T-helper 17 cell (primary cell): ENCODE results near the gene TMEM191C. TPM values are rescaled to one million over a fixed set of nuclear protein-coding genes. Genes with fewer than 3 reads are reported as not detected.
A peak's percentile ranks its signal among the peaks of the same experiment; 100 is the strongest.
"Not testable (repeated sequence)": the region's sequence is repeated elsewhere in the genome, so short reads cannot be mapped to it uniquely, and the experiment has no call there.

Source experiments
- ATAC-seq: fragments of 150-1000 bp; cut with Tn5 transposase; 2 replicates; pipeline ENCODE4 v1.10.0; 2021; ENCODE audit warnings: mild to moderate bottlenecking, moderate library complexity
- DNase-seq, 3 donors: peaks; one replicate each; pipeline versions ENCODE4 v3.0.0 to v3.0.0-alpha.2; 2020 to 2021
- H3K9me3 ChIP-seq: one replicate; pipeline ENCODE4 v1.7.0; 2013; ENCODE audit warnings: low read length, mild to moderate bottlenecking; ENCODE audit not compliant: control insufficient read depth, poor library complexity, severe bottlenecking
- H3K27ac Mint-ChIP-seq: one replicate; pipeline ENCODE4 v1.8.0; 2022; ENCODE audit warnings: mild to moderate bottlenecking, moderate library complexity, mixed read lengths
- H3K27me3 Mint-ChIP-seq: one replicate; pipeline ENCODE4 v1.8.0; 2022; ENCODE audit warnings: mixed read lengths
- H3K36me3 Mint-ChIP-seq: one replicate; pipeline ENCODE4 v1.8.0; 2022; ENCODE audit warnings: low read depth, mixed read lengths
- H3K4me1 Mint-ChIP-seq: one replicate; pipeline ENCODE4 v1.8.0; 2022; ENCODE audit warnings: mild to moderate bottlenecking, mixed read lengths
- H3K4me3 Mint-ChIP-seq: one replicate; pipeline ENCODE4 v1.8.0; 2022; ENCODE audit warnings: mild to moderate bottlenecking, moderate library complexity, mixed read lengths
- total RNA-seq, 4 donors: library from RNA in 2 of 4; stranded (reverse) in 2 of 4; gene quantifications; one replicate each; pipeline ENCODE4 v1.2.3 and lab custom pipeline; 2022 to 2026

Gene TMEM191C
- total RNA-seq, 2 donors from 2014 or later: 2.0 to 3.4 TPM

DNA sequence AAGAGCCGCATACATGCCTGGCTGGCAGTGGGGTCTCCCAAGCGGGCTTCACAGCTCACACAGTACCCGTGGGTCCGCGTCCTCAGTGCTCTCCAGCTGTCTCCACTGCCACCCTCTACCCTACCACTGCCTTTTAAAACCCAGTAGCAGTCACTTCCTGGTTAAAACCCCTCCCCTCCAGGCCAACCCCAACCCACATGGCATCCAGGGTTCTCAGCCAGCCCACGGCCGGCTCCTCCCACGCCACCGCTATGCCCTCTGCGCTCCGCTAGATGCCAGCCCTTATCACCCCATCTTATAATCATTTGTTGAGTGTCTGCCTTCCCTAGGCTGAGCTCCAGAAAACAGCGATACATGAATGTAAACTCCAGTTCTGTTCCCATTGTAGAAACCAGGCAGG, 46.9 kb downstream of the TMEM191C start:
- not testable (repeated sequence) for H3K36me3 Mint-ChIP-seq, H3K9me3 ChIP-seq, H3K4me3 Mint-ChIP-seq, H3K4me1 Mint-ChIP-seq, DNase-seq, H3K27me3 Mint-ChIP-seq, H3K27ac Mint-ChIP-seq
- ATAC-seq: peak; percentile 91

DNA sequence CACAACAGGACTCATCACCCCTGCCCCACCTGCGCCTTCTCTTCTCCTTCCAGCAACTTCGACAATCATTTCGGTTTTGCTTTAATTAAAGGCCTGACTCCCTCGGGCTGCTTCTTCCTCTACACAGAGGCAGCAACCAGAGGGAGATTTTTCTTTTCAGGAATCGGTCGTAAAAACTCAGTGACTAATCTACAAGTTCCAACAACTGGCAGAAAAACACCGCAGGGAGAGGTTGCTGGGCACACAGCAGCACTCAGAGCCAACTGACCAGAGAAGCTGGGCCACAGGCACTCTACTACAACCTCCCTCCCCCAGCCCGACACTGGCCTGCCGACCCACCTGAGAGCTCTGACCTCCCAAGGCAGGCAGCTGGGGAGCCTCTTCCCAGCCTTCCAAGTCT, 48.0 kb downstream of the TMEM191C start:
- ATAC-seq, DNase-seq, H3K27ac Mint-ChIP-seq, H3K36me3 Mint-ChIP-seq, H3K4me1 Mint-ChIP-seq, H3K9me3 ChIP-seq, H3K27me3 Mint-ChIP-seq, H3K4me3 Mint-ChIP-seq: not testable (repeated sequence)

DNA sequence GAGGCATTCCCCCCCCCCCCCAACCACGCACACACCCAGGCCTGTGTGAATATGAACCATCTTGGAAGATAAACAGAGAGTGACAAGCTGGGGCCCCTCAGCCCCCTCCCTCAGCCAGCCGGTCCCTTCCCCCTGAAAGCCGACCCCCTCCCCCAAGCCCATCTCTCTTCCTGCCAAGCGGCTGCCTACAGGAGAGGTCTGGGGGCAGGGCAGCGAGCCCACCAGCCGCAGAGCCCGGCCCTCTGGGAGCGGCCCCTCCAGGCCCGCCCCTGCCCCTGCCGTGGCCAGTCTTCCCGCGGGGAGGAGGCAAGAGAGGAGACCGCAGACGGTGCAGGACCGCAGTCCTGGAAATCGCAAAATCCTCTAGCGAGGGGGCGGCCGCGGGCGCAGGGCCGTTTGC, 49.3 kb downstream of the TMEM191C start:
- not testable (repeated sequence) for H3K27me3 Mint-ChIP-seq, DNase-seq, H3K27ac Mint-ChIP-seq, ATAC-seq, H3K9me3 ChIP-seq, H3K4me1 Mint-ChIP-seq, H3K36me3 Mint-ChIP-seq, H3K4me3 Mint-ChIP-seq

DNA sequence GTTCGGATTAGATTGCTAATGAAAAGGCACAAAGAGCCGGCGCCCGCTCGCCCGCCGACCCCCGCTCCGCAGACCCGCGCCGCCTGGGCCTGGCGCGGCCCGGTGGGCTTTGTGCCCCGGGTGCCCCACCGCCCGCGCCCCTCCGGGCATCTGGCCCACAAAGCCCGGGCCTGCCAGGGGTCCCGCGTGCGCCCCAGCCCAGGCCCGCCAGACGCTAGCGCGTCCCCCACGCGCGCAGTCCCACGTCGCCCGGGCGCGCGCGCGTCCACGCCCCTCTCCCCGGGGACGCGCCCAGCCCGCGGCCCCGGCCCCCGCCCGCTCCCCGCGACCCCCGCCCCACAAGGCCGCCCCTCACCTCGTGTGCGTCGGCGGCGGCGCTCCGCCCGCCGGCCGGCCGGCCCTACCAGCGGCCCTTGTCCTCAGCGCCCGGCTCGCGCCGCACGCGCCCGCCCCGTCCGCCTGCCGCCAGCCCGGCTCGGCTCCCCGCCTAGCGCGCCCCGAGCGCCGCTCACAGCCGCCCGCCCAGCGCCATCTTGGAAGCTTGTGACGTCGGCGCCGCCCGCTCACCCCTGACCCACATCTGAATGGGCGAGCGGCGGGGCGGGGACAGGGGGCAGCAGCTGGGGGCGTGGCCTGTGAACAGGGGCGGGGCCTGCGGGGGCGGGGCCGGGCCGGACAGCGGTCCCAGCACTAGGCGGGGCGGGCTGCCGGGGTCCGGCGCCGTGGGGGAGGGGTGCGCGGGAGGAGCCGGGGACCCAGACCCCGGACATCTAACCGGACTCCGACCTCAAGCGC, 50.0 kb downstream of the TMEM191C start:
- ATAC-seq: peak; percentile 81
- not testable (repeated sequence) for H3K27me3 Mint-ChIP-seq, H3K36me3 Mint-ChIP-seq, H3K4me1 Mint-ChIP-seq, H3K27ac Mint-ChIP-seq, H3K9me3 ChIP-seq, H3K4me3 Mint-ChIP-seq
- DNase-seq: peak in 1 of 3 donors; percentile 7

Other genes with a start within 250 kb of the TMEM191C start
- gene RIMBP3B, start 83.6 kb upstream of the TMEM191C start, total RNA-seq: not detected
- gene HIC2, start 50.0 kb upstream of the TMEM191C start, total RNA-seq: 10 to 100 TPM; 11.5 to 11.9 TPM
- 1 to 10 TPM in 1 of 2 donors, under 1 TPM in 1; 0.34 to 1.2 TPM for gene RIMBP3C, start 84.1 kb downstream of the TMEM191C start, total RNA-seq
- gene UBE2L3, start 100.3 kb downstream of the TMEM191C start, total RNA-seq: 10 to 100 TPM; 25.7 to 30.4 TPM
- 10 to 100 TPM; 28.3 to 31.0 TPM for gene YDJC, start 162.6 kb downstream of the TMEM191C start, total RNA-seq
- gene CCDC116, start 165.4 kb downstream of the TMEM191C start, total RNA-seq: under 1 TPM in 1 of 2 donors, not detected in 1; 0.13 TPM
- 10 to 100 TPM; 25.6 to 30.1 TPM for gene SDF2L1, start 174.9 kb downstream of the TMEM191C start, total RNA-seq
- 10 to 100 TPM; 59.4 to 69.3 TPM for gene PPIL2, start 198.6 kb downstream of the TMEM191C start, total RNA-seq